Measurements from ENCODE around the gene PLB1.

The PLB1 gene

DNA sequence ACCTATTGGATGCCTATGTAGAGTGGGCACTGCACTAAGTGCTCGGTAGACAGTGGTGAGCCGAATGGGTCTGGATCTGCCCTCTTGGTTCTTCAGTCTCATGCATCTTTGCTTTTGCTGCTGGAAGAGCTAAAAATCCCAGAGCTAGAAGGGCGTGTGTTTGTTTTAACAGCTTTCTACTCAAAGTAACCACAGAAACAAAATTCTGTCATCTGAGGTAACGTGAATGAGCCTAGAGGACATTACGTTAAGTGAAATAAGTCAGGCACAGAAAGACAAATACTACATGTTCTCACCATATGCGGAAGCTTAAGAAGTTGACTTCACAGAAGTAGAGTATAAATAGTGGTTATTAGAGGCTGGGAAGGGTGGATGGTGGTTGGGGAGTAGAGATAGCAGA lies 119.8 kb downstream of the PLB1 start:
- TF ChIP-seq, protein P1, sequence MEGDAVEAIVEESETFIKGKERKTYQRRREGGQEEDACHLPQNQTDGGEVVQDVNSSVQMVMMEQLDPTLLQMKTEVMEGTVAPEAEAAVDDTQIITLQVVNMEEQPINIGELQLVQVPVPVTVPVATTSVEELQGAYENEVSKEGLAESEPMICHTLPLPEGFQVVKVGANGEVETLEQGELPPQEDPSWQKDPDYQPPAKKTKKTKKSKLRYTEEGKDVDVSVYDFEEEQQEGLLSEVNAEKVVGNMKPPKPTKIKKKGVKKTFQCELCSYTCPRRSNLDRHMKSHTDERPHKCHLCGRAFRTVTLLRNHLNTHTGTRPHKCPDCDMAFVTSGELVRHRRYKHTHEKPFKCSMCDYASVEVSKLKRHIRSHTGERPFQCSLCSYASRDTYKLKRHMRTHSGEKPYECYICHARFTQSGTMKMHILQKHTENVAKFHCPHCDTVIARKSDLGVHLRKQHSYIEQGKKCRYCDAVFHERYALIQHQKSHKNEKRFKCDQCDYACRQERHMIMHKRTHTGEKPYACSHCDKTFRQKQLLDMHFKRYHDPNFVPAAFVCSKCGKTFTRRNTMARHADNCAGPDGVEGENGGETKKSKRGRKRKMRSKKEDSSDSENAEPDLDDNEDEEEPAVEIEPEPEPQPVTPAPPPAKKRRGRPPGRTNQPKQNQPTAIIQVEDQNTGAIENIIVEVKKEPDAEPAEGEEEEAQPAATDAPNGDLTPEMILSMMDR (IDR thresholded peaks at IDR 0.05; ENCODE audit: low read depth, low read length): no peak
- DNase-seq (ENCODE audit: extremely low read depth, low read depth): no peak

- TF ChIP-seq, protein P1 (IDR thresholded peaks at IDR 0.05; ENCODE audit: low read depth, low read length): no peak
- DNase-seq (ENCODE audit: extremely low read depth, low read depth): no peak
Observed at GRCh38 chr2:28616396-28616999, 120.6 kb downstream of the PLB1 start.

- DNase-seq (ENCODE audit: extremely low read depth, low read depth): no peak
- TF ChIP-seq, protein P1 (IDR thresholded peaks at IDR 0.05; ENCODE audit: low read depth, low read length): no peak
Observed at GRCh38 chr2:28617502-28618184, 121.8 kb downstream of the PLB1 start.

GRCh38 chr2:28618221-28619141 lies 122.6 kb downstream of the PLB1 start:
- no peak for DNase-seq (ENCODE audit: extremely low read depth, low read depth)

GRCh38 chr2:28619213-28620196 lies 123.6 kb downstream of the PLB1 start:
- no peak for DNase-seq (ENCODE audit: extremely low read depth, low read depth)
- TF ChIP-seq, protein P1 (IDR thresholded peaks at IDR 0.05; ENCODE audit: low read depth, low read length): no peak

More at GRCh38 chr2:28618221-28619141, 122.6 kb downstream of the PLB1 start:
- TF ChIP-seq, protein P1 (IDR thresholded peaks at IDR 0.05; ENCODE audit: low read depth, low read length): no peak

DNA sequence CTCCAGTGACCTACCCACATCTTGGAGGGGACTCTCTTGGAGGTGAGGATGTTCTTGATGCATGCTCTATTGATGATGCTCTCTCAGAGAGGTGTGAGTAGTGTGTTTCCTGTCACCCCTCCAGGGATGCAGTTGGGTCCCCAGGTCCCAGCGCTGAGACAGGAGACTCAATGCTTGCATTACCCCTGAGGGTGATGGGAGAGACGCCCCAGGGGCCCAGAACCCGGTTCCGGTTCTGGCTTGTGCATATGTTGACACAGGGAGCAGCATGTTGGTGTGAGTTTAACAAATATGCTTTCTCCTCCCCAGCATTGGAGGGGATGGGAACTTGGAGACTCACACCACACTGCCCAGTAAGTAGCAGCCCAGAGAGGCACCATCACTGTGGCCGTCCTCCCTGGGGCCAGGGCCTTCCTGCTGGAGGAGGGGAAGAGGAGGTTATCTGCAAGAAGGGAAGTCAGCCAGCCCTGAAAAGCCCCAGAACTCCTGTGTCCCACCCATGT lies 124.5 kb downstream of the PLB1 start:
- TF ChIP-seq, protein P1 (IDR thresholded peaks at IDR 0.05; ENCODE audit: low read depth, low read length): no peak
- no peak for DNase-seq (ENCODE audit: extremely low read depth, low read depth)
